ENCODE measurements around the gene PTPA.

Gene PTPA

DNA sequence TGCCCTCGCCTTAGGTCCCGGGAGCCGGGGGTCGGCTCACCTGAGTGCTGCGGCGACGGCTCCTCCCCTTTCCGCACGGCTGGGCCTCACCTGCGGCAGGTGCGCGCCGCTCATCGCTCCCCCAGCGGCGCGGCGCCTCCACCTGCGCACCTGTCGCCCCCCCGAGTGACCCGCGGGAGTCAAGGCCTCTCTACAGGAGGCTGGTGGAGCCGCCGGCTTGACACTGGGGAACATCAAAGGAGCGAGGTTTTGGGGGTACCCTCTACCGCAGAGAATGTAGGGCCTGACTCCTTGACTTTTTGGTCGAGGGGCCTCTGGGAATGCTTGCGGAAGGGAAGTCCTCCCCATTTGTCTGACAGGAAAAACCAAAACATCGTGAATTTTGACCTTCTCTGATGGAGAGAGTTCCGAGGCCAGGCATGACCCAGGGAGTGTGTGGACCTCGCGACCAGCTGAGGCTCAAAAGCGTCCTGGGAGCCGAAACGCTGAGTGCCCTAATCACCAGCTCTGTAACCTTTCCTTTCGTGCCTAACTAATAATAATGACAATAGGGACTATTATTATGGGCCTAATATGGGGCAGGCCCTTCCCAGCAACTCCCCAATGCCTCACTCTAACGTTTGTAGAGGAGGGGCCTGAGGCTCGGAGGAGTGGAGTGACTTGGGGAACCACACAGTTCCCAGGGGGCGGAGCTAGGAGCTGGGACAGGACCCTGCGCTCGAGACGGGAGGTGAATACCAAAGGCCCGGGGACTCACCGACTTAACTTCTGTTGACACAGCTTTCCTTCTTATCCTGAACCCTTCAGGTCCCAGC lies 67.6 kb downstream of the PTPA start:
- no peak overlapping the region for H3K27ac ChIP-seq (ENCODE audit: extremely low read depth, low read depth, low read length)
- ChIA-PET CTCF (interaction anchor here (0.6 to 2.0 kb wide), 8 partner anchors 37 to 1611 kb away, joined by 3 to 9 read pairs (median 6); no protein-coding TSS in a partner anchor), POLR2A (interaction anchor here (0.6 to 1.9 kb wide), 60 partner anchors 8 to 625 kb away, joined by 3 to 29 read pairs (median 5); partner anchors contain the start of genes C9orf50, NTMT1 and ZDHHC12)
- H3K9me3 ChIP-seq (ENCODE audit: control insufficient read depth, insufficient read depth, low read depth, low read length): no peaks in the 10 kb centered on the region
- peak overlapping the region; percentile 23 for H3K4me3 ChIP-seq (ENCODE audit: low read depth, low read length)
- no peaks in the 10 kb centered on the region for H3K36me3 ChIP-seq (ENCODE audit: control insufficient read depth in 2 of 2, insufficient read depth in 1 of 2, low read length in 2 of 2)
- H3K4me1 ChIP-seq (ENCODE audit: control insufficient read depth, insufficient read depth, low read length): peaks cover 7% of the 10 kb centered on the region
- no peak for TF ChIP-seq ZNF558 (tag by site-specific recombination; IDR thresholded peaks at IDR 0.05)
- TF ChIP-seq SCRT2 (tag by site-specific recombination; IDR thresholded peaks at IDR 0.05): peak; percentile 25; the same call in 1 of the 2 replicates
- TF ChIP-seq ZNF114 (tag by site-specific recombination; IDR thresholded peaks at IDR 0.05): no peak
- TF ChIP-seq ZNF549 (tag by site-specific recombination; IDR thresholded peaks at IDR 0.05): no peak
- peak; percentile 7; the same call in 1 of the 2 replicates for TF ChIP-seq TCF7L2 (IDR thresholded peaks at IDR 0.05; ENCODE audit: borderline replicate concordance, low read depth, low read length)
- TF ChIP-seq PRDM1 (tag by site-specific recombination; IDR thresholded peaks at IDR 0.05): no peak
- peak; percentile 59 for TF ChIP-seq ZNF341 (tag by site-specific recombination; IDR thresholded peaks at IDR 0.05; ENCODE audit: low read depth)
- TF ChIP-seq ZNF791 (tag by site-specific recombination; IDR thresholded peaks at IDR 0.05): no peak
- TF ChIP-seq SP2 (tag by site-specific recombination; IDR thresholded peaks at IDR 0.05): 0 out of 2 replicates have a peak, but pooled peaks have one; percentile 13
- TF ChIP-seq ZNF501 (tag by site-specific recombination; IDR thresholded peaks at IDR 0.05): no peak

DNA sequence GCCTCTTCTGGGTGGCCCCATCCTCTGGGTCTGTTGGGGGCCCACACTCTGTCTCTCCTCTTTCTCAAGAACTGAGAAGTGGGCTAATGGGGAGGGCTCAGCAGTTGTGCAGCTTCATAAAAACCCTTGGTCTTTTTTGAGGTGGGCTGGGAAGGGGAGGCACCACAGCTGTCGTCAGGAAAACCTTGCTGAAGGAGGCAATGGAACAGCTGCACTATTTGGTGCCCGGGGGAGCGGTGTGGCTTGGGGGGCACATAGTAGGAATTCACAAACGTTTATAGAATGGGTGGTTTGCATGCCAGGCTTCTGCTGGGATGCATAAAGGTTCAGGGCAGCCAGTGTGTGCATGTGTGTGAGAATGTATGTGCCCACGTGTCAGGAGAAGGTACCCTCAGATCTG lies 70.0 kb downstream of the PTPA start:
- no peaks in the 10 kb centered on the region for H3K36me3 ChIP-seq (ENCODE audit: control insufficient read depth in 2 of 2, insufficient read depth in 1 of 2, low read length in 2 of 2)
- H3K4me3 ChIP-seq (ENCODE audit: low read depth, low read length): no peak overlapping the region
- no peaks in the 10 kb centered on the region; the same call in 1 of the 2 replicates for H3K4me1 ChIP-seq (ENCODE audit: control insufficient read depth, insufficient read depth, low read length)
- no peaks in the 10 kb centered on the region for H3K9me3 ChIP-seq (ENCODE audit: control insufficient read depth, insufficient read depth, low read depth, low read length)
- H3K27ac ChIP-seq (ENCODE audit: extremely low read depth, low read depth, low read length): no peak overlapping the region
- ChIA-PET CTCF (interaction anchor here (0.5 to 2.3 kb wide), 6 partner anchors 16 to 295 kb away, joined by 3 to 10 read pairs (median 4); no protein-coding TSS in a partner anchor), POLR2A (interaction anchor here (0.8 to 1.1 kb wide), 2 partner anchors 301 to 315 kb away, joined by 3 read pairs; no protein-coding TSS in a partner anchor)
- no peak for TF ChIP-seq TSHZ1 (tag by site-specific recombination; IDR thresholded peaks at IDR 0.05; ENCODE audit: borderline replicate concordance)
- TF ChIP-seq ZNF423 (tag by site-specific recombination; IDR thresholded peaks at IDR 0.05): no peak
- TF ChIP-seq SALL2 (tag by site-specific recombination; IDR thresholded peaks at IDR 0.05; ENCODE audit: borderline replicate concordance): no peak
- no peak for TF ChIP-seq ZBTB17 (tag by site-specific recombination; IDR thresholded peaks at IDR 0.05)
- no peak for TF ChIP-seq ZNF621 (tag by site-specific recombination; IDR thresholded peaks at IDR 0.05)
- TF ChIP-seq ZNF529 (tag by site-specific recombination; IDR thresholded peaks at IDR 0.05; ENCODE audit: insufficient replicate concordance): no peak
- no peak for TF ChIP-seq ZNF48 (tag by site-specific recombination; IDR thresholded peaks at IDR 0.05)
- no peak for TF ChIP-seq ZNF114 (tag by site-specific recombination; IDR thresholded peaks at IDR 0.05)
- TF ChIP-seq ZNF157 (tag by site-specific recombination; IDR thresholded peaks at IDR 0.05): no peak
- no peak for TF ChIP-seq HOXD13 (CRISPR knock-in tag; IDR thresholded peaks at IDR 0.05; ENCODE audit: borderline replicate concordance)
- TF ChIP-seq ZNF585B (tag by site-specific recombination; IDR thresholded peaks at IDR 0.05): no peak
- no peak for TF ChIP-seq EGR2 (tag by site-specific recombination; IDR thresholded peaks at IDR 0.05; ENCODE audit: low read depth)
- no peak for TF ChIP-seq YY1 (tag by site-specific recombination; IDR thresholded peaks at IDR 0.05)
- TF ChIP-seq ZNF514 (tag by site-specific recombination; IDR thresholded peaks at IDR 0.05): no peak
- no peak for TF ChIP-seq ZNF658 (tag by site-specific recombination; IDR thresholded peaks at IDR 0.05)

Data from HEK293 (cell line).